HG02759 (cell line): ENCODE data around the gene GATAD2A.
"Not testable (repeated sequence)": the region's sequence is repeated elsewhere in the genome, so short reads cannot be mapped to it uniquely, and the experiment has no call there.

Source experiments
- ATAC-seq: cut with Tn5 transposase; IDR thresholded peaks from one replicate; pipeline ENCODE4 v1.9.1; 2021; ENCODE audit warnings: mild to moderate bottlenecking, moderate library complexity; ENCODE audit not compliant: unreplicated experiment

The GATAD2A gene

DNA sequence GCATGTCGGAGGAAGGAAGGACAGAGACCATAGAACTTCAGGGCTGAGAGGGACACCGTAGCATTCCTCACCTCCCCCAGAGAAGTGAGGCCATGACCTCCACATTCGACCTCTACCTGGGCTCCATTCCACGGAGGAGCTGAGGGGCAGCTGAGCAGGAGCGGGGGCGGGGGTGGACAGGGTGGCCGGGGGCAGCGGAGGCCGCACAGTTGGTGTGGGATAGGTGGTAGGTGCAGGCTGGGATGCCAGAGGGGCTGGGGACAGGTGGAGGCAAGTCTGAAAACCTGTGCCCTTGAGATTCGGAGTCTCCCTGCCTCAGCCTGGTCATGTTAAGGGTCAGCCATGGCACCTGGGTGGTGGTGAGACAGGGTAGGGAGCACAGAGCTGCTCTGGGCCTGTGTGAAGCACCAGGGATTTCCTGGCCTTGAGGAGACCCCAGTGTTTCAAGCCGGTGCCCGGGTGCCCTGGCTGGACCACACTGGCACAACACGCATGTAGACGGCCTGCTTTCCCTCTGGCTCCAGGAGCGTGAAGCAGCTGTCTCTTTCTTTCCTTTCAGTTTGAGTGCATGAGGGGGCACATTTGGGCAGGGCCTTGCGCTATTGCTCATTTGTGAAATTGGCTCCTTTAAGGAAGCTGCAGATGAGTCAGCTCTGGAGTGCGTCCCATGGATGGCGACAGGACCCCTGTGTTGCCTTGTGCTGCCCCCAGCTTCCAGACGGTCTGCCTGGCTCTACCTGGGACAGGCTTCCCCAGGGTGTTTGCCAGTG is 58.1 kb downstream of the GATAD2A start:
- no peak for ATAC-seq

DNA sequence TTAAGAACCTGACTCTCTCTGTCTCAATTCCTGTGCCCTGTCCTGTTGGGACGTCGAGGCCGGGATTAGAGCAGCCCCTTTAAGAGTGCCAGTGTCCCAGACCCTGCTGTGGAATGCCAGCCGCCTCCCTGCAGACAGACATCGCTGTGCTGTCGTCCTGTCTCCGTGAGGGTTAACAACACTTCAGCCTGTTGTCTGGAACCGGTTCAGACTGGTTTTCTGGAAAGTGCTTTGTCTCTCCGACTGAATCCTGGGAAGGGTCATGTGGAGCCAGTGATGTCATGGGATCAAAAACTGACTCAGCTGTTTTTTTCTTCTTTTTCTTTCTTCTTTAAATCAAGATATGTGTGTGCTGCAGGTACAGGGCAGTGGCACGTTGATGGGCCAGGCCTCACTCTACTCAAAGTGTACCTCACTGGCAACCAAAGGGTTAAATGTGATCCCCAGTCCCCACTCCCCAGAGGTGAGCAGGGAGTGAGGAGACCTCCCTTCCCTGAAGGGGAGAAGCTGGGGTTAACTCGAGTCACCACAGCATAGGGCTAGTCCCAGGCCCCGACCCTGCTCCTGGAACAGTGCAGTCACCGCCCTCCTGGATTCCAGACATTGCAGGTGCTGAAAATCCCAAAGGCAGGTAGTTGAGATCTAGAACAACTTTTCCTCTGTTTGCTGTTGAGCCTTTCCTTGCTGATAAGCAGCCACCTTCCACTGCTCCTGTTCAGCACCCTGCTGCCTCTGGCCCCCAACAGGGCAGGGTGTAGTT is 59.0 kb downstream of the GATAD2A start:
- no peak for ATAC-seq

GRCh38 chr19:19465436-19466070 is 60.1 kb downstream of the GATAD2A start:
- ATAC-seq: no peak

DNA sequence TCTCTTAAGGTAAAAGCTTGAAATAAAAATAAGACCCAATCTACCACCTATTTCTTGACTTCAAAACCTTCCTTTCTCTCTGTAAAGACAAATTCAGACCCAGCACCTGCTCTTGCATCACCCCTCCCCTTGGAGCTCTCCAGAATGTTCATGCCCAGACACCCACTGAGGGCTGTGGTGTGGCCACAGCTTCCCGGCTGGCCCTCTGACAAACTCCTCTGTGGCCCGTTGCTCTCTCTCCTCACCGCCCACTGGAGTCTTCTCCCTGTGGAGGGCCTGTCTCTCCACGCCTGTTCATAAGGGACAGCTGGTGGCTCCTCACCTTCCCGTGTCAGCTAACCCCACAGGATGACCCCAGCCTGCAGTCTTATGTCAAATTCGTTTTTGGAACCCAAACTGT is 60.7 kb downstream of the GATAD2A start:
- ATAC-seq: no peak

DNA sequence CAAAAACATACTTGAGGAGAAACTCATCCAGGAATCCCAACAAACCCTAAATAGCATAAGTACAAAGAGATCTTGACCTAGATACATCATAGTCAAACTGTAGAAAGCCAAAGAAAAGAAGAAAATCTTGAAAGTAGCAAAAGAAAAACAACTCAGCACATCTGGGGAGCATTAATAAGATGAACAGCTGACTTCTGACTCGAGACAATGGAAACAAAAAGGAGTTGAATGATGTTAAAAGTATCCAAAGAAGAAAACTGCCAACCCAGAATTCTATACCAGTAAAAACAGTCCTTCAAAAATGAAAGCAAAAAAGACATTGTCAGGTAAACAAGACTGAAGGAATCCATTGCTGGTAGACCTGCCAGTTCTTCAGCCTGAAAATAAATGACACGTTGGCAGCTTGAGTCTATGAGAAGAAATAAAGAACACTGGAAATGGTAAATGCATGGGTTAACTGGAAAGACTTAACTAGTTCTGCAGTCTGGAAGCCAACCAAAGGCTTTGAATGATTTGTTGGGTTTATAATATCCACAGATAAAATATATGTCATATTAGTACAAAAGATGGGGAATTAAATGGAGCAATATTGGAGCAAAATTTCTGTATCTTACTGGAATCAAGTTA is 63.1 kb downstream of the GATAD2A start:
- ATAC-seq: no peak

DNA sequence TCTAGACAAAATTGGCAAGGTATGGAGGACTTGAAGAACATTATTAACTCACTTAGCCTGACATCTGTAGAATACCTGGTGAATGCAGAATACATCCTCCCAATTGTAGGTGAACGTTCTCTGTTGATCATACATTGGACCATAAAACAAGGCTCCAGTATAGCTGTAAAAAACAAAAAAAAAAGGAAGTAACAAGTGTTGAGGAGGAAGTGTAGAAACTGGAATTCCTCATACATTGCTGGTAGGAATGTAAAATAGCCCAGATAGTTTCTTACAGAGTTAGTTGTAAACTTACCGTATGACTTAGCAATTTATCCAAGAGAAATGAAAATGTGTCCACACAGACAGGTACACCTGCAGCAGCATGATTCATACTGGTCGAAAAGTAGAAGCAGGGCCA is 65.1 kb downstream of the GATAD2A start:
- no peak for ATAC-seq

DNA sequence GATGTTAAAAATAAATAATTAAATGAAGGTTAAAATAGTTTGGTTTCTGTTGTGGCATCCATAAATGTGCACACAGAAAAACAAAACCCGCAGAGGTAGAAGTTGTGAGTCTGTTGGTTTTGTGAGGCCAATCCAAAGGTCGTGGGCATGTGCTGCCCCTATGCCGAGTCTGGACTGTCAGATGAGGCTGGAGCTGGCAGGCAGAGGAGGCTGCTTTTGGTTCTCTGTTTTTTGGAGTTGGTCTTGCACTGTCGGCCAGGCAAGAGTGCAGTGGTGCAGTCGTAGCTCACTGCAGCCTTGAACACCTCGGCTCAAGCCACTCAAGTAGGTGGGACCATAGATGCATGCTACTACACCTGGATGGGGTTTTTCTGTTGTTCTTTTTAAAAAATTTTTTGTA is 66.2 kb downstream of the GATAD2A start:
- ATAC-seq: no peak

GRCh38 chr19:19472106-19472505 is 66.6 kb downstream of the GATAD2A start:
- not testable (repeated sequence) for ATAC-seq

- no peak for ATAC-seq
These were observed 69.7 kb downstream of the GATAD2A start for GRCh38 chr19:19475015-19475765.

DNA sequence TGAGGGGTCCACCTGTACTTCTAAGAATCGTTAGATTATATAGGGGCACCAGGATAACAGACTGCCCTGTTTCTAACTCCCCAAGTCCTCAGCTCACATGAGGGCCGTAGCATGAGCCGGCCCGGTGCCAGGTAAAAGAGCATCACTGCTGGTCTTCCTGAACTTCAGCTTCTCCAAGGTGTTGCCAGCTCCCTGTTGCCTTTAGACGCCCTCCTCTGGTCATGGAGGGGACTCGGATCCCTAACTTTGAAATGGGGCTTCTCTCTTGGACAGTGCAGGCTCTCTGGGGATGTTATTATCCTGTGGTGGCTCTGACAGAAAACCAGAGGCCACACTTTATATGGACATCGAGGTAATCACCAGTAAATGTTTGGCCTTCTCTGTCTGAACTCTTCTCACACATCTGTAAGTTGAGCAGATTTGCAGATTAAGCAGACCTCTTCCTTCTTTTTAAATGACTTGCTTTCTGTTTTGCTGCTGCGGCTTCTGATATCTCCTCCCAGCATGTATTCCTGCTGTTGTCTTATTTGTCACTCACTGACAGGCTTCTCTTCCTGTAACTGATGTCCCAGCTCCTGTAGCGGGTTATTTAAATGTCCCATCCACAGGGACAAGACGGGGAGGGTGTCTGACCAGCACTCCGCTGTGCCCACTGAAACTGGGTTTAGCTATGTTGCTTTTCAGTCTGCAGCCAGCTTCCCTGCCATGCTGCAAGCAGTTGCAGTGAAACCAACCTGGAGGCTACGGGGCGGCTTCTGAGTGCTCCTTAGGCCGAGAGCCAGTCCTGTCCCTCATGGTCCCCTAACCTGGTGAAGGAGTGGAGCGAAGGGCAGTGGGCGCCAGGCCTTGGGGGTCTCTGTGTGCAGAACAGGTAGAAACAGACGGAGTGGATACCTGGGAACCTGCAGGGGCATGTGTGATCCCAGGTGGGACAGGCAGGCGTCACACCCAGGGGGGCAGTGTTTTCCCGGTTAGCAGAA is 70.7 kb downstream of the GATAD2A start:
- no peak for ATAC-seq

DNA sequence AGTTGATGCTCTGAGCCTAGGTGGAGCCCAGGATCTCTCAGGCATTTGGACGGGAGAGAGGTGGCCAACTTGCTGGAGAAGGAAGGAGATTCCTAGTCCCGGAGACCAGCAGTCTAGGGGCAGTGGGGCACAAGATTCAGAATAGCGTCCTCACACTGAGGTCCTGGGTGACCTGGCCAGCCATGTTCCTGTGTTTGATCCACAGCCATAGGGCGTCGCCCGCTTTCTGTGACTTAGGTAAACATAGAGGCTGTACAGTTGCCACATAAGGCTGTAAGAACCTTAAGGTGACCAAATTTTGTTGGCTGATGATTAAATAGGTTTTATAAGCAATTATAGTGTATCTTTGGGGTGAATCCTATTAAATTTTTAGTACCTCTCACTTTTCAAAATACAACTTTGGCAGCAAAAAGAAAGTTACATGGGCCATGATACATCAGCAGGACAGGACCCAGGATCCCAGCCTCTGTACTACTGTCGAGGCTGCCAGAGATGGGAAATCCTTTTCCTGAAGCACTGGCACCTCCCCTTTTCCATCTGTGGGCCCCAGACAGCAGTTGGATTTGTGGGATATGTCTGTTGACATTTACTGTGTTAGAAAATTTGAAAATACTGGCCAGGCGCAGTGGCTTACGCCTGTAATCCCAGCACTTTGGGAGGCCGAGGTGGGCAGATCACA is 72.4 kb downstream of the GATAD2A start:
- ATAC-seq: no peak

DNA sequence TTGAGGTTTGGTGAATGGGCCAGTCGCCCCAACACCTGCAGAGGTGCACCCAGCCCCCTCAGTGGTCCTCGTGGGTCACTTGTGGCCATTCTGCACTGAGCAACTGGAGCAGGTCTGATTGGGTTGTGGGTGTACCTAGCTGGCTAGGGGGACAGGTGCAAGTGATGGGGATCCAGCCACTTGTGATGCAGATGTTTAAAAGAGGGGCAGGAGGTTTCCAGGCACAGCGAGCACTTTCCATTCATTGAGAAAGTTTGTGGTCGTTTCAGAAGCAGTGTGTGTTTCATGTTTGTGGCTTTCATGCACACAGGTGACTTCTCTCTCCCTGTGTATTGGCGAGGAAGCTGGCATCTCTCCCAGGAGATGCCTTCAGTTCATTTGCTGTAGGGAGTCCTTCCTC is 75.2 kb downstream of the GATAD2A start:
- ATAC-seq: no peak

DNA sequence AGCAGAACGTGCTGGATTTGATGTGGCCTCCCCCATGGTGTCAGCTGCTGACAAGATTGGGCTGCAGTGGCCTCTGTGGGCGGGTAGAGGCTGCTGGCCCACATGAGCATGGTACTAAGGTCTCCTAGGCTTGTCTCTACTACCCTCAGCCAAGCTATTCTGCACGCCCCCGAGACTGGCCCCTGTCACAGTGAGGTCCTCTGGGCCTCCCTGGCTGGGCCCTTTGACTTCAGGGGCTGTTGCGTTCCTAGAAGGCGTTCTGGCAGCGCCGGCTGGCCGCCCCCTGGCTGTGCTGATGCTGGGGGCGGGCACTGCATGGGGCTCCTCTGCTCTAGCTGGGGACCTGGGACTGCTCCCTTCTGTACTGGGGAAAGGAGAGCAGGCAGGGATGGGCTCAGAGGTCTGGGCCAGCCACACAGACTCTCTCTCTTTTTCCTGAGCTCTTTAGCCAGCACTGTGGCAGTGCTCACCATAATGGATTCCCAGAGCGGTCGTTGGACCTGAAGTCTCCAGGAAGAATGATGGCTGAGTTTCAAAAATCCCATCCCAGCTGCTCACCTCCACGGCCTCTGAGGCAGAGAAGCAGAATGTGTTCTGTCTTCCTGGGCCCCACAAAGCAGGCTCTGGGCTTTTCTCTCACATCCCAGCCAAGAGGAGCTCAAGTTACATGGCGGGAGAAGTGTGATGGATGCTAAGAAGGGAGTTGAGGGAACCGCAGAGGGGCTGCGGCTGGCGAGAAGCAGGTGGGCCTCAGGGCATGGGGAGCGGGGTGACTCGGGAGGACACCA is 77.5 kb downstream of the GATAD2A start:
- no peak for ATAC-seq

DNA sequence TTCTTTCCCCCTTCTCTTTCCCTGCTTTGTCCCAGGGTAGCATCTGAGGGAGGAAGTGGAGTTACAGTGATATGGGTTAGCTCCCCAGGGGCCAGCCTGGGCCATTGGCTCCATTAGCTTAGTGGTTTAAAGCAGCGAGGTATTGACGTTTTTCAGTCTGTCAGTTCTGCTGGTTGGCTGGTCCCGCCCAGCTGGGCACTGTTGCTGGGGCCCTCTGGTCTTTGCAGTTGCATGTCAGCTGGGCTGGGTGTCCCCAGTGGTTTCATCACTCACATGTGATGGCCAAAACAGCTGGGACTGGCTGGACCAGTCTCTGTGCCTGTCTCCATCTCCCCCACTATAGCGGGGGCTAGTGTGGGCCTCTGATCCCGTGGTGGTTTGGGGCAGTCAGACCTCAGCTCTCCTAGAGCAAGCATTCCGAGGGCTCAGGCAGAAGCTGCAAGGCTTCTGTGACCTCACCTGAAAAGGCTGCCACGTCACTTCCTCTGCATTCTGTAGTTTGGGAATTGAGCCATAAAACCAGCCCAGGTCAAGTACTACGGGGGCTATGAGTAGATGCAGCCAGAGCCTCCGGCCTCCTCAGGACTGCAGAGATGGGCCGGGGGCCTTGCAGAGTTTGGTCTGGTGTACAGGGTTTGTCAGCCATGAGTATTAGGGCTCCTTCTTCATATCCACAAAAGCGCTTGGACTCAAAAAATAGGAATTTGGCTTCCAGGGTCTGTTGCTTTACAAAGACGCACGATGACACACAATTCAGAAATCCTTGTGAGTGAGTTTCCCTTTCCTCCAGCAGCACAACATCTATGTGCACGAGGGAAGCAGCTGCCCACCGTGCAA is 79.9 kb downstream of the GATAD2A start:
- no peak for ATAC-seq

GRCh38 chr19:19485998-19486290 is 80.5 kb downstream of the GATAD2A start:
- no peak for ATAC-seq

DNA sequence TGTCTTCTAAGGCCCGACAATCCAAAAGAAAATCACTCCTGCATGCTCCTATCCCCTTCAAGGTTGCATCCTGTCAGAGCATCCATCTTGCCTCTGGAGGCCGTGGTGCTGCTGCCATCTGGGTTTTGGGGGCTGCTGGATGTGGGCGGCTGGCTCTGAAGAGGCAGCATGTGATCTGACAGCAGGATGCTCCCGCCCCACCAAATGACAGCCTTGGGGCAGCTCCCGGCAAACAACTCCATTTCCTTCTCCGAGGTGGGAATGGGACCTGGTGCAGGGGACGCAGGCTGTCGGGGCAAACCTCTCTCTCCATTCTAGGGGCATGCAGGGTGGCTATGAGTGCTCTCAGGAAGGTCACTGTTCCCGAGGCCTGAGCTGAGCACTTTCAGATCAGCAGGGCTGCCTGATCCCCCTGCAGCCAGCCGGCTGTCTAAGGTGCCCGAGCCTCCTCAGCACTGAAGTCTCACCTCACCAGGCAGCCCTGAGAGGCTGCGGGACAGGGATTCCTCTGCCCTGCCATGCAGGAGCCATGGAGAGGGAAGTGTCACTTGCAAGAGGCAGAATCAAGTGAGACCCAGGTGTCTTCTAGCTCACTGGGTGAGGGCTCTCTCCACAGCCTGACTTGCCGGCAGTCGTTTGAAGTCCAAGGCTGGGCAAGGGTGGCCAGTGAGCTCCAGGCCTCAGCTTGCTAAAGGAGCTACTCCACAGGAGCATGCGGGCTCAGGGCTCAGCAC is 81.0 kb downstream of the GATAD2A start:
- no peak for ATAC-seq
